ENCODE results near the gene EIF2B4. TPM values are rescaled to one million over a fixed set of nuclear protein-coding genes. Genes with fewer than 3 reads are reported as not detected.

The EIF2B4 gene
- total and polyA plus RNA-seq, 2 experiments from 2014 or later = 51.4 to 64.0 TPM

DNA sequence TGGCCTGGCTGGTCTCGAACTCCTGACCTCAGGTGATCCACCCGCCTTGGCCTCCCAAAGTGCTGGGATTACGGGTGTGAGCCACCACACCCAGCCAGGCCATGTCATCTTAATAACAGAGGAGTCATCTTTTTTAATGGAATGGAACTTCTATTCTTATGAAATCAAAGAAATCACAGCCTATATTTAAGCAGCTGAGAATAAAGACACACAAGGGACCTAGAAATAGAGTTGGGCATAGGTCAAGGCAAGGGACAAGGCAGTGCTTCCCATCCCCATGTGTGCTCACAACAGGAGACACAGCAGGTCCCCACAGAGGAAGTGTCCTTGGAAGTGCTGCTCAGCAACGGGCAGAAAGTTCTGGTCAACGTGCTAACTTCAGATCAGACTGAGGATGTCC, 3.4 kb upstream of the EIF2B4 start:
- Histone ChIP-seq H3K27me3 (ENCODE audit: insufficient read depth) (no peaks in the 10 kb centered on the region), H3K36me3 (ENCODE audit: insufficient read depth) (peaks cover 22% of the 10 kb centered on the region; the same call in 1 of the 2 replicates), H4K20me1 (replicated peaks; ENCODE audit: insufficient read depth) (no peaks in the 10 kb centered on the region; the same call in 1 of the 2 replicates), H3K79me2 (replicated peaks; ENCODE audit: insufficient read depth) (peaks cover 32% of the 10 kb centered on the region), H3K4me3 (no peak overlapping the region), H3K4me1 (ENCODE audit: insufficient read depth) (peaks cover 20% of the 10 kb centered on the region), H3K27ac (ENCODE audit: low read depth) (no peak overlapping the region), H2AFZ (no peak overlapping the region), H3F3A (replicated peaks; ENCODE audit: low read depth) (peaks cover 13% of the 10 kb centered on the region; the same call in 1 of the 2 replicates), H3K4me2 (no peak overlapping the region), H3K9me2 (ENCODE audit: insufficient read depth) (no peaks in the 10 kb centered on the region)
- DNase-seq (ENCODE audit: low spot score) = no peak
- Mint-ChIP-seq H3K36me3 (ENCODE audit: low read depth) (peaks cover 67% of the 10 kb centered on the region), H3K4me3 (no peak overlapping the region), H3K4me1 (peaks cover 24% of the 10 kb centered on the region), H3K27me3 (ENCODE audit: insufficient read depth, low read depth, poor library complexity) (peaks cover 25% of the 10 kb centered on the region), H3K27ac (no peak overlapping the region; the same call in 1 of the 2 replicates), H3K9me3 (no peaks in the 10 kb centered on the region)
- ATAC-seq = no peak
- TF ChIP-seq STAT1 (IDR thresholded peaks at IDR 0.05; ENCODE audit: unreplicated experiment) (no peak), CREB1 (CRISPR knock-in tag; IDR thresholded peaks at IDR 0.05; ENCODE audit: low read depth) (no peak), JUNB (IDR thresholded peaks at IDR 0.05; ENCODE audit: unreplicated experiment) (no peak), EZH2 (IDR thresholded peaks at IDR 0.05; ENCODE audit: low read depth, unreplicated experiment) (no peak), REST (IDR thresholded peaks at IDR 0.05; ENCODE audit: unreplicated experiment) (no peak), ZNF331 (CRISPR knock-in tag; IDR thresholded peaks at IDR 0.05; ENCODE audit: low read depth) (no peak), EZH2phosphoT487 (IDR thresholded peaks at IDR 0.05; ENCODE audit: unreplicated experiment) (no peak), NANOG (IDR thresholded peaks at IDR 0.05; ENCODE audit: borderline replicate concordance) (no peak), POLR2AphosphoS5 (IDR thresholded peaks at IDR 0.05; ENCODE audit: low read depth) (no peak), ZNF114 (CRISPR knock-in tag; IDR thresholded peaks at IDR 0.05) (no peak)
- TF ChIP-seq, protein P1, sequence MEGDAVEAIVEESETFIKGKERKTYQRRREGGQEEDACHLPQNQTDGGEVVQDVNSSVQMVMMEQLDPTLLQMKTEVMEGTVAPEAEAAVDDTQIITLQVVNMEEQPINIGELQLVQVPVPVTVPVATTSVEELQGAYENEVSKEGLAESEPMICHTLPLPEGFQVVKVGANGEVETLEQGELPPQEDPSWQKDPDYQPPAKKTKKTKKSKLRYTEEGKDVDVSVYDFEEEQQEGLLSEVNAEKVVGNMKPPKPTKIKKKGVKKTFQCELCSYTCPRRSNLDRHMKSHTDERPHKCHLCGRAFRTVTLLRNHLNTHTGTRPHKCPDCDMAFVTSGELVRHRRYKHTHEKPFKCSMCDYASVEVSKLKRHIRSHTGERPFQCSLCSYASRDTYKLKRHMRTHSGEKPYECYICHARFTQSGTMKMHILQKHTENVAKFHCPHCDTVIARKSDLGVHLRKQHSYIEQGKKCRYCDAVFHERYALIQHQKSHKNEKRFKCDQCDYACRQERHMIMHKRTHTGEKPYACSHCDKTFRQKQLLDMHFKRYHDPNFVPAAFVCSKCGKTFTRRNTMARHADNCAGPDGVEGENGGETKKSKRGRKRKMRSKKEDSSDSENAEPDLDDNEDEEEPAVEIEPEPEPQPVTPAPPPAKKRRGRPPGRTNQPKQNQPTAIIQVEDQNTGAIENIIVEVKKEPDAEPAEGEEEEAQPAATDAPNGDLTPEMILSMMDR (conservative IDR thresholded peaks at IDR 0.05; ENCODE audit: low read depth in 2 of 2) = no peak
- TF ChIP-seq, protein P2, sequence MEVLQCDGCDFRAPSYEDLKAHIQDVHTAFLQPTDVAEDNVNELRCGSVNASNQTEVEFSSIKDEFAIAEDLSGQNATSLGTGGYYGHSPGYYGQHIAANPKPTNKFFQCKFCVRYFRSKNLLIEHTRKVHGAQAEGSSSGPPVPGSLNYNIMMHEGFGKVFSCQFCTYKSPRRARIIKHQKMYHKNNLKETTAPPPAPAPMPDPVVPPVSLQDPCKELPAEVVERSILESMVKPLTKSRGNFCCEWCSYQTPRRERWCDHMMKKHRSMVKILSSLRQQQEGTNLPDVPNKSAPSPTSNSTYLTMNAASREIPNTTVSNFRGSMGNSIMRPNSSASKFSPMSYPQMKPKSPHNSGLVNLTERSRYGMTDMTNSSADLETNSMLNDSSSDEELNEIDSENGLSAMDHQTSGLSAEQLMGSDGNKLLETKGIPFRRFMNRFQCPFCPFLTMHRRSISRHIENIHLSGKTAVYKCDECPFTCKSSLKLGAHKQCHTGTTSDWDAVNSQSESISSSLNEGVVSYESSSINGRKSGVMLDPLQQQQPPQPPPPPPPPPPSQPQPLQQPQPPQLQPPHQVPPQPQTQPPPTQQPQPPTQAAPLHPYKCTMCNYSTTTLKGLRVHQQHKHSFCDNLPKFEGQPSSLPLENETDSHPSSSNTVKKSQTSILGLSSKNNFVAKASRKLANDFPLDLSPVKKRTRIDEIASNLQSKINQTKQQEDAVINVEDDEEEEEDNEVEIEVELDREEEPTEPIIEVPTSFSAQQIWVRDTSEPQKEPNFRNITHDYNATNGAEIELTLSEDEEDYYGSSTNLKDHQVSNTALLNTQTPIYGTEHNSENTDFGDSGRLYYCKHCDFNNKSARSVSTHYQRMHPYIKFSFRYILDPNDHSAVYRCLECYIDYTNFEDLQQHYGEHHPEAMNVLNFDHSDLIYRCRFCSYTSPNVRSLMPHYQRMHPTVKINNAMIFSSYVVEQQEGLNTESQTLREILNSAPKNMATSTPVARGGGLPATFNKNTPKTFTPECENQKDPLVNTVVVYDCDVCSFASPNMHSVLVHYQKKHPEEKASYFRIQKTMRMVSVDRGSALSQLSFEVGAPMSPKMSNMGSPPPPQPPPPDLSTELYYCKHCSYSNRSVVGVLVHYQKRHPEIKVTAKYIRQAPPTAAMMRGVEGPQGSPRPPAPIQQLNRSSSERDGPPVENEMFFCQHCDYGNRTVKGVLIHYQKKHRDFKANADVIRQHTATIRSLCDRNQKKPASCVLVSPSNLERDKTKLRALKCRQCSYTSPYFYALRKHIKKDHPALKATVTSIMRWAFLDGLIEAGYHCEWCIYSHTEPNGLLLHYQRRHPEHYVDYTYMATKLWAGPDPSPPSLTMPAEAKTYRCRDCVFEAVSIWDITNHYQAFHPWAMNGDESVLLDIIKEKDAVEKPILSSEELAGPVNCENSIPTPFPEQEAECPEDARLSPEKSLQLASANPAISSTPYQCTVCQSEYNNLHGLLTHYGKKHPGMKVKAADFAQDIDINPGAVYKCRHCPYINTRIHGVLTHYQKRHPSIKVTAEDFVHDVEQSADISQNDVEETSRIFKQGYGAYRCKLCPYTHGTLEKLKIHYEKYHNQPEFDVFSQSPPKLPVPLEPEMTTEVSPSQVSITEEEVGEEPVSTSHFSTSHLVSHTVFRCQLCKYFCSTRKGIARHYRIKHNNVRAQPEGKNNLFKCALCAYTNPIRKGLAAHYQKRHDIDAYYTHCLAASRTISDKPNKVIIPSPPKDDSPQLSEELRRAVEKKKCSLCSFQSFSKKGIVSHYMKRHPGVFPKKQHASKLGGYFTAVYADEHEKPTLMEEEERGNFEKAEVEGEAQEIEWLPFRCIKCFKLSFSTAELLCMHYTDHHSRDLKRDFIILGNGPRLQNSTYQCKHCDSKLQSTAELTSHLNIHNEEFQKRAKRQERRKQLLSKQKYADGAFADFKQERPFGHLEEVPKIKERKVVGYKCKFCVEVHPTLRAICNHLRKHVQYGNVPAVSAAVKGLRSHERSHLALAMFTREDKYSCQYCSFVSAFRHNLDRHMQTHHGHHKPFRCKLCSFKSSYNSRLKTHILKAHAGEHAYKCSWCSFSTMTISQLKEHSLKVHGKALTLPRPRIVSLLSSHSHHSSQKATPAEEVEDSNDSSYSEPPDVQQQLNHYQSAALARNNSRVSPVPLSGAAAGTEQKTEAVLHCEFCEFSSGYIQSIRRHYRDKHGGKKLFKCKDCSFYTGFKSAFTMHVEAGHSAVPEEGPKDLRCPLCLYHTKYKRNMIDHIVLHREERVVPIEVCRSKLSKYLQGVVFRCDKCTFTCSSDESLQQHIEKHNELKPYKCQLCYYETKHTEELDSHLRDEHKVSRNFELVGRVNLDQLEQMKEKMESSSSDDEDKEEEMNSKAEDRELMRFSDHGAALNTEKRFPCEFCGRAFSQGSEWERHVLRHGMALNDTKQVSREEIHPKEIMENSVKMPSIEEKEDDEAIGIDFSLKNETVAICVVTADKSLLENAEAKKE (CRISPR knock-in tag; IDR thresholded peaks at IDR 0.05) = no peak
- TF ChIP-seq, protein P3, sequence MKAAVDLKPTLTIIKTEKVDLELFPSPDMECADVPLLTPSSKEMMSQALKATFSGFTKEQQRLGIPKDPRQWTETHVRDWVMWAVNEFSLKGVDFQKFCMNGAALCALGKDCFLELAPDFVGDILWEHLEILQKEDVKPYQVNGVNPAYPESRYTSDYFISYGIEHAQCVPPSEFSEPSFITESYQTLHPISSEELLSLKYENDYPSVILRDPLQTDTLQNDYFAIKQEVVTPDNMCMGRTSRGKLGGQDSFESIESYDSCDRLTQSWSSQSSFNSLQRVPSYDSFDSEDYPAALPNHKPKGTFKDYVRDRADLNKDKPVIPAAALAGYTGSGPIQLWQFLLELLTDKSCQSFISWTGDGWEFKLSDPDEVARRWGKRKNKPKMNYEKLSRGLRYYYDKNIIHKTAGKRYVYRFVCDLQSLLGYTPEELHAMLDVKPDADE (IDR thresholded peaks at IDR 0.05) = no peak

Measured in GM23338 (cell line).